ENCODE data around the gene TRIM68.

TRIM68 gene

GRCh38 chr11:4560467-4560866 is 47.6 kb downstream of the TRIM68 start:
- no peak overlapping the region for H3K27ac ChIP-seq (ENCODE audit: low read length)
- DNase-seq (ENCODE audit: low read depth, low spot score) = no peak
- no peak overlapping the region for H3K4me3 ChIP-seq (ENCODE audit: low read length)
- peaks cover 4% of the 10 kb centered on the region; the same call in 1 of the 2 replicates for H3K4me1 ChIP-seq (ENCODE audit: control insufficient read depth, insufficient read depth, low read length)
- H3K27me3 ChIP-seq (ENCODE audit: control insufficient read depth, insufficient read depth, low read length) = no peaks in the 10 kb centered on the region
- no peaks in the 10 kb centered on the region for H3K9me3 ChIP-seq (ENCODE audit: control insufficient read depth, insufficient read depth, low read length)
- H3K36me3 ChIP-seq (ENCODE audit: control insufficient read depth, insufficient read depth, low read length) = no peaks in the 10 kb centered on the region
- WGBS (ENCODE audit: insufficient coverage, insufficient read length) = no CpG with 5 or more reads among the region's 1 CpG

GRCh38 chr11:4559527-4560440 is 48.2 kb downstream of the TRIM68 start:
- DNase-seq (ENCODE audit: low read depth, low spot score) = no peak
- no peak overlapping the region for H3K27ac ChIP-seq (ENCODE audit: low read length)
- H3K4me1 ChIP-seq (ENCODE audit: control insufficient read depth, insufficient read depth, low read length) = peaks cover 4% of the 10 kb centered on the region; the same call in 1 of the 2 replicates
- no peak overlapping the region for H3K4me3 ChIP-seq (ENCODE audit: low read length)
- no peaks in the 10 kb centered on the region for H3K36me3 ChIP-seq (ENCODE audit: control insufficient read depth, insufficient read depth, low read length)
- H3K9me3 ChIP-seq (ENCODE audit: control insufficient read depth, insufficient read depth, low read length) = no peaks in the 10 kb centered on the region
- no CpG with 5 or more reads among the region's 8 CpGs for WGBS (ENCODE audit: insufficient coverage, insufficient read length)
- no peaks in the 10 kb centered on the region for H3K27me3 ChIP-seq (ENCODE audit: control insufficient read depth, insufficient read depth, low read length)

GRCh38 chr11:4551346-4551979 is 56.6 kb downstream of the TRIM68 start:
- no peaks in the 10 kb centered on the region for H3K4me1 ChIP-seq (ENCODE audit: control insufficient read depth, insufficient read depth, low read length)
- H3K4me3 ChIP-seq (ENCODE audit: low read length) = no peak overlapping the region
- no peak overlapping the region for H3K27ac ChIP-seq (ENCODE audit: low read length)
- DNase-seq (ENCODE audit: low read depth, low spot score) = no peak
- H3K27me3 ChIP-seq (ENCODE audit: control insufficient read depth, insufficient read depth, low read length) = no peaks in the 10 kb centered on the region
- H3K9me3 ChIP-seq (ENCODE audit: control insufficient read depth, insufficient read depth, low read length) = no peaks in the 10 kb centered on the region
- WGBS (ENCODE audit: insufficient coverage, insufficient read length) = no CpG with 5 or more reads among the region's 8 CpGs
- H3K36me3 ChIP-seq (ENCODE audit: control insufficient read depth, insufficient read depth, low read length) = no peaks in the 10 kb centered on the region

Data from iPS DF 6.9 (cell line).